ENCODE data around the gene KIF1B. TPM values are rescaled to one million over a fixed set of nuclear protein-coding genes. Genes with fewer than 3 reads are reported as not detected.
"Not testable (repeated sequence)": the region's sequence is repeated elsewhere in the genome, so short reads cannot be mapped to it uniquely, and the experiment has no call there.

Gene KIF1B
- total RNA-seq, 1 donor: 20.7 TPM

DNA sequence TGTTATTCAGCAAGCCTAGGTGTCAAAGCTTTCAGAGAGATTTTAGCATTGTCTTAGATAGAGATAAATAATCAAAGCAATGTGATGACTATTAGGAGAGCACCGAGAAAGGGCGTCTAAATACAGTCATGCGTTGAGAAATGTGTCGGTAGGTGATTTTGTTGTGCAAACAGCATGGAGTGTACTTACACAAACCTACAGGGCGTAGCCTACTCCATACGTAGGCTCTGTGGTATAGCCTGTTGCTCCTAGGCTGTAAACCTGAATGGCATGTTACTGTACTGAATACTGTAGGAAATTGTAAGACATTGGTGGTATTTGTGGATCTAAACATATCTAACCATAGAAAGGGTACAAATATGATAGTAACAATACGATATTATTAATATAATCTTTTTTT is 31.8 kb downstream of the KIF1B start:
- Histone ChIP-seq H3K4me1 (ENCODE audit: insufficient read depth, low read length) (peaks cover 12% of the 10 kb centered on the region), H3K4me3 (ENCODE audit: low read length) (no peak overlapping the region), H3K9me3 (ENCODE audit: low read depth, low read length) (no peaks in the 10 kb centered on the region), H3K27me3 (ENCODE audit: insufficient read depth, low read length) (no peaks in the 10 kb centered on the region)

DNA sequence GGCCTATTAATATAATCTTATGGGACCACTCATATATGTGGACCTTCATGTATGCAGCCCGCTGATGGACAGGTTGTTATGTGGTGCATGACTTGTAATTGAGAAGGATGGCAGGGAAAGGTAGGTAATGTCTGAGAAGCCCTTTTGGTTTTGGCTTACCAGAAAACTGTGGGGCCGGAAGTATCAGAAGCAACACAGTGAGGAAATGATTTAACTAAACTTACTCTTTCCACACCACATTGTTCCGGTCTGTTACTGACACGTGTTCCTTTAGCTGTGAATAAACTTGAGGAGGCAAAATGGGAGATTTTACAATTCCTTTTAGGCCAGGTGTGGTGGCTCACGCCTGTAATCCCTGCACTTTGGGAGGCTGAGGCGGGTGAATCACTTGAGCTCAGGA is 32.4 kb downstream of the KIF1B start:
- Histone ChIP-seq H3K9me3 (ENCODE audit: low read depth, low read length) (no peaks in the 10 kb centered on the region), H3K4me3 (ENCODE audit: low read length) (no peak overlapping the region), H3K27me3 (ENCODE audit: insufficient read depth, low read length) (no peaks in the 10 kb centered on the region), H3K4me1 (ENCODE audit: insufficient read depth, low read length) (peaks cover 12% of the 10 kb centered on the region)

DNA sequence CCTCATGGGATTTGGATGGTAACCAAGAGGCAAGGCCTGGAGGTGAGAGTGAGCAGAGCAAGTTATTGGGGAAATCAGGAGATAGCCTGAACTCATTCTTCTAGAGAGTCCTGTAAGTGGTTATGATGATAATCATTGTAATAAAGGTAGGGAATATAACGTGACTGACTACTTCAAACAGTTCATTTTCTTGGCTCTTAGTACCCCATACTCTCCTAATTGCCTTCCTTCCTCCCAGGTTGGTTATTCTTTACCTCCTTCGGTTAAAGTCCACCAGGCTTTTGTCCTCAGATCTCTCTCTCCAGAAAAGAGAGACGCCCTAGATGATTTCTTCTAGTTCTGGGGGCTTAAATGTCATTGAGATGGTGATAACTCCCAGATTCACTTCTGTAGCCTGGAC is 35.3 kb downstream of the KIF1B start:
- Histone ChIP-seq H3K4me1 (ENCODE audit: insufficient read depth, low read length) (peaks cover 12% of the 10 kb centered on the region), H3K4me3 (ENCODE audit: low read length) (no peak overlapping the region)

DNA sequence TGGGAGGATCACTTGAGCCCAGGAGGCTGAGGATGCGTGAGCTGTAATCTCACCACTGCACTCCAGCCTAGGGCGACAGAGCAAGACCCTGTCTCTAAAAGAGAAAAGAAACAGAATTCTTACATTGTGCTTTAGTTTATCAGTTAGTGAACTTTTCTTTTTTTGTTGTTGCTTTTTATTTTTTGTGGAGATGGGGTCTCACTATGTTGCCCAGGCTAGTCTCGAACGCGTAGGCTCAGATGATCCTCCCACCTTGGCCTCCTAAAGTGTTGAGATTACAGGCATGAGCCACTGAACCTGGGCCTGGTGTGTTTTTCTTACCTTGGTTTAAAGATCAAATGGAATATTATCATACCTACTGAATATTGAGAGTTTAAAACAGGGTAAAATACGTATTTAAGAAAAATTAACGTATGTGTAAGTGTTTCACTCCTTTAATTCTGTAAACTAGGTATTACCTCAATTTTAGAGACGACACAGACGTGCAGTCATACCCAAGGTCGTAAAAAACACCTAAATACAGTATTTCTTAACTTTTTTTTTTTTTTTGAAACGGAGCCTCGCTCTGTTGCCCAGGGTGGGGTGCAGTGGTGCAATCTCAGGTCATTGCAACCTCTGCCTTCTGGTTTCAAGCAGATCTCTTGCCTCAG is 39.6 kb downstream of the KIF1B start:
- peaks cover 4% of the 10 kb centered on the region for H3K4me1 ChIP-seq (ENCODE audit: insufficient read depth, low read length)
- H3K27me3 ChIP-seq (ENCODE audit: insufficient read depth, low read length): no peaks in the 10 kb centered on the region
- no peaks in the 10 kb centered on the region for H3K9me3 ChIP-seq (ENCODE audit: low read depth, low read length)
- H3K4me3 ChIP-seq (ENCODE audit: low read length): no peak overlapping the region

More for the DNA sequence above, 35.3 kb downstream of the KIF1B start:
- H3K9me3 ChIP-seq (ENCODE audit: low read depth, low read length): no peaks in the 10 kb centered on the region
- H3K27me3 ChIP-seq (ENCODE audit: insufficient read depth, low read length): no peaks in the 10 kb centered on the region

DNA sequence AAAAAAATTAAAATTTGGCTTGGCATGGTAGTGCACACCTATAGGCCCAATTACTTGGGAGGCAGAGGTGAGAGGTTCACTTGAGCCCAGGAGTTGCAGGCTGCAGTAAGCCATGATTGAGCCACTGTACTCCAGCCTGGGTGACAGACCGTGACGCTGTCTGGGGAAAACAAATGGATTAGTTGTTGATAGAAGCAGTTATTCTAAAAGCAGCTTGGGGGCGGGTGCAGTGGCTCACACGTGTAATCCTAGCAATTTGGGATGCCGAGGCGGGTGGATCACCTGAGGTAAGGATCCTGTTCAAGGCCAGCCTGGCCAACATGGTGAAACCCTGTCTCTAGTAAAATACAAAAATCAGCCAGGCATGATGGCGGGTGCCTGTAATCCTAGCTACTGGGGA is 40.3 kb downstream of the KIF1B start:
- Histone ChIP-seq H3K9me3 (ENCODE audit: low read depth, low read length) (no peaks in the 10 kb centered on the region), H3K4me1 (ENCODE audit: insufficient read depth, low read length) (peaks cover 4% of the 10 kb centered on the region), H3K27me3 (ENCODE audit: insufficient read depth, low read length) (no peaks in the 10 kb centered on the region), H3K4me3 (ENCODE audit: low read length) (no peak overlapping the region)

DNA sequence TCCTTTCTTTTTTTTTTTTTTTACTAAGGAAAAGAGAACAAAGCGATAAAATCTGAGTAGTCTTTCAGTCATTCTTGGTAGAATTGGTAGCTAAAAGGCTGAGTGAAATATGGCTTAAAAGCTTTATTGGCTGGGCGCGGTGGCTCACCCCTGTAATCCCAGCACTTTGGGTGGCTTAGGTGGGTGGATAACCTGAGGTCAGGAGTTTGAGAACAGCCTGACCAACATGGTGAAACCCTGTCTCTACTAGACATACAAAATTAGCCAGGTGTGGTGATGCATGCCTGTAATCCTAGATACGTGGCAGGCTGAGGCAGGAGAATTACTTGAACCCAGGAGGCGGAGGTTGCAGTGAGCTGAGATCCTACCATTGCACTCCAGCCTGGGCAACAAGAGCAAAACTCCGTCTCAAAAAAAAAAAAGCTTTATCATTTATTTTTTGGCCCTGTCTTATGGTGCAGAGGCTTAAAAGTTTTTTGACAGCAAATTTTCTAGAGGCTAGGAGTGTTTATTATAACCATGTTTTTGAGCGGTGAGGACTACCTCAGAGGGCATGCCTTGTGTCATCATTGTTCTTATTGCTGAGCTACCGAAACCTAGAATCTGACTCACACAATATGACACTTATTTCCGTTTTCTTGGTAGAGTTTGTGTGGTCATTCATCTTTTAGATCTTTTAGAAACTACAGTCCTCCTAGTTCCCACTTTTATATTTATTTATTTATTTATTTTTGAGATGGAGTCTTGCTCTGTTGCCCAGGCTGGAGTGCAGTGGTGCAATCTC is 41.1 kb downstream of the KIF1B start:
- not testable (repeated sequence) for H3K27me3 ChIP-seq (ENCODE audit: insufficient read depth, low read length); H3K9me3 ChIP-seq (ENCODE audit: low read depth, low read length); H3K4me1 ChIP-seq (ENCODE audit: insufficient read depth, low read length); H3K4me3 ChIP-seq (ENCODE audit: low read length)

DNA sequence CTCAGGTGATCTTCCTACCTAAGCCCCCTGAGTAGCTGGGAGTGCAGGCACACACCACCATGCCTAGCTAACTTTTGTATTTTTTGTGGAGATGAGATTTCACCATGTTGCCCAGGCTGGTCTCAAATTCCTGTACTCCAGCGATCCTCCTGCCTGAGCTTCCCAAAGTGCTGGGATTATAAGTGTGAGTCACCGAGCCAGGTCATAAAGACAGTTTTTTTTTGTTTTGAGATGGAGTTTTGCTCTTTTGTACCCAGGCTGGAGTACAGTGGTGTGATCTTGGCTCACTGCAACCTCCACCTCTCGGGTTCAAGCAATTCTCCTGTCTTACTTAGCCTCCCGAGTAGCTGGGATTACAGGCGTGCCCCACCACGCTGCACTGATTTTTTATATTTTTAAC is 42.1 kb downstream of the KIF1B start:
- no peaks in the 10 kb centered on the region for H3K9me3 ChIP-seq (ENCODE audit: low read depth, low read length)
- H3K27me3 ChIP-seq (ENCODE audit: insufficient read depth, low read length): no peaks in the 10 kb centered on the region
- H3K4me1 ChIP-seq (ENCODE audit: insufficient read depth, low read length): peaks cover 4% of the 10 kb centered on the region
- no peak overlapping the region for H3K4me3 ChIP-seq (ENCODE audit: low read length)

DNA sequence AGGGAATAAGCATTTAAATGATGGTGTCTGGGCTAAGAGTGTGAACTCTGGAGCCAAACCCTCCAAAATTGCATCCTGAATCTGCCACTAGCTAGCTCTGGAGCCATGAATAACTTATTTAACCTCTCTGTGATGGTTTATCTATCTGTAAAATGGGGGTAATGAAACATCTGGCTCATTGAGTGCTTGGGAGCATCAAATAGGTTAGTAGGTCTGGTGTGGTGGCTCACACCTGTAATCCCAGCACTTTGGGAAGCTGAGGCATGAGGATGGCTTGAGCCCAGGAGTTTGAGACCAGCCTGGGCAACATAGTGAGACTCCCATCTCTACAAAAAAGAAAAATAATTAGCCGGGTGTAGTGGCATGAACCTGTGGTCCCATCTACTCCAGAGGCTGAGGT is 42.8 kb downstream of the KIF1B start:
- H3K9me3 ChIP-seq (ENCODE audit: low read depth, low read length): no peaks in the 10 kb centered on the region
- H3K4me3 ChIP-seq (ENCODE audit: low read length): no peak overlapping the region
- H3K27me3 ChIP-seq (ENCODE audit: insufficient read depth, low read length): no peaks in the 10 kb centered on the region
- H3K4me1 ChIP-seq (ENCODE audit: insufficient read depth, low read length): peaks cover 4% of the 10 kb centered on the region

DNA sequence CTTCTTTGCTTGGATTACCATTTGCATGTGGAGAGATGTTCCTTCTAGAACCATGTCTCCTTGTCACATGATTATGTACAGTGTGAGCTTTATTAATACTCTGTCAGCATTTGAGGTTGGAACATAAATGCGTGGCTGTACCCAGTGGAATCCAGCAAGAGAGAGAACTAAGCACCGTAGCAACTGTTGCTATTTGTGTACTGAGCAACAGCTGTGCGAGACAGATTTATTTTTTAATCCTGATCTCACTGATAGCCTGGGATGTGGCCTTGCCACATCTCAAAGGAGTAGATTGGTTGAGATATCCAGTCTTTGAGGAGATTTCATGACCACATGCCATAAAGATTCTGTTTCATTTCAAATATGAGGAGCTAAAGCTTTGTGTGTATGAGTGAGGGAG is 43.4 kb downstream of the KIF1B start:
- no peak overlapping the region for H3K4me3 ChIP-seq (ENCODE audit: low read length)
- H3K4me1 ChIP-seq (ENCODE audit: insufficient read depth, low read length): peaks cover 4% of the 10 kb centered on the region
- H3K9me3 ChIP-seq (ENCODE audit: low read depth, low read length): no peaks in the 10 kb centered on the region
- no peaks in the 10 kb centered on the region for H3K27me3 ChIP-seq (ENCODE audit: insufficient read depth, low read length)

DNA sequence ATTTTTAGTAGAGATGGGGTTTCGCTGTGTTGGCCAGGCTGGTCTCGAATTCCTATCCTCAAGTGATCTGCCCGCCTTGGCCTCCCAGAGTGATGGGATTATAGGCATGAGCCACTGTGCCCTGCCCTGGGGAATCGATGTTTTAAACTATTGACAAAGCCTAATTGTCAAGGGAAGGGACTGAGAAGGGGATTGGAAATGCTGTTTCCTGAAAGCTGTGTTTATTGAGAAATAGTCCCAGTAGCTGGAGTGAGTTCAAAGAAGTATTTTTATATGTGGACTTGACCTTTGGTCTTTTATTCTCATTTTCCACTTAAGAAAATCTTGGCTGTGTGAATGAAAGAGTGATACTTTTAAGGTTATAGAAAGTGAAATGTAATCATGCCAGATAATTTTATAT is 47.5 kb downstream of the KIF1B start:
- peaks cover under 1% of the 10 kb centered on the region for H3K4me1 ChIP-seq (ENCODE audit: insufficient read depth, low read length)
- no peaks in the 10 kb centered on the region for H3K9me3 ChIP-seq (ENCODE audit: low read depth, low read length)
- H3K4me3 ChIP-seq (ENCODE audit: low read length): no peak overlapping the region
- no peaks in the 10 kb centered on the region for H3K27me3 ChIP-seq (ENCODE audit: insufficient read depth, low read length)

DNA sequence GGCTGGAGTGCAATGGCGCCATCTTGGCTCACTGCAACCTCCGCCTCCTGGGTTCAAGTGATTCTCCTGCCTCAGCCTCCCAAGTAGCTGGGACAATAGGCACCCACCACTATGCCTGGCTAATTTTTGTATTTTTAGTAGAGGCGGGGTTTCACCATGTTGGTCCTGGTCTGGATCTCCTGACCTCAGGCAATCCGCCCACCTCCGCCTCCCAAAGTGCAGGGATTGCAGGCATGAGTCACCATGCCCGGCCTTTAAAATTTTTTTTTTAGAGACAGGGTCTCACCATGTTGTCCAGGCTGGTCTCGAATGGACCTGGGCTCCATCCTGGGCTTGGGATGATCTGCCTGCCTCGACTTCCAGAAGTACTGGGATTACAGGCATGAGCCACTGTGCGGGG is 49.2 kb downstream of the KIF1B start:
- not testable (repeated sequence) for H3K4me1 ChIP-seq (ENCODE audit: insufficient read depth, low read length); H3K4me3 ChIP-seq (ENCODE audit: low read length); H3K27me3 ChIP-seq (ENCODE audit: insufficient read depth, low read length); H3K9me3 ChIP-seq (ENCODE audit: low read depth, low read length)

DNA sequence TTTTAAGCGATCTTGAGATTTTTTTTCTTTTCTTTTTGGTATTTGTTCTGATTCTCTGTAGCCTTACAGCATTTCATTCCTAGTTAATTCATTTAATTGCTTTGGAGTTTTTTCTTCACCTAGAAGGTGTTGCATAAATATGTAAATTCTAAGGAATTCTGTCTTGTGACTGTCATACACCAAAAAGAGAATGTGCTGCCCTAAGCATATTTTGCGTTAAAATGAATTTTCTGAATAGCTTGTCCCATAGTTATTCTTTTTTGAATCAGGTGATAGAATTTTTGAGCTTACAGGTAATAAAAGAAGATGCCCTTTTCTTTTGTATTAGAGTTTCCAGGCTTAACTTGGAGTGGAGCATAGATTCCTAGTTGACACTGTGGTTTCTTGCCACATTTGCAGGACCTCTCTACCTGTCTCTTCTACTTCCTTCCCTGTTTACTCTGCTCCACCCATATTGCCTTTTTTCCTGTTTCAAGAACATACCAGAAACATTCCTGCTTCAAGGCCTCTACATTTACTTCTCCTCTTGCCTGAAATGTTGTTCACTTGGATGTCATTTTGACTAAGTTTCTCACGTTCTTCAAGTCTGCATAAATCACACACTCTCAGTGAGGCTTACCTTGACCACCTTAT is 53.2 kb downstream of the KIF1B start:
- H3K9me3 ChIP-seq (ENCODE audit: low read depth, low read length): no peaks in the 10 kb centered on the region
- H3K4me1 ChIP-seq (ENCODE audit: insufficient read depth, low read length): peaks cover 3% of the 10 kb centered on the region
- no peak overlapping the region for H3K4me3 ChIP-seq (ENCODE audit: low read length)
- no peaks in the 10 kb centered on the region for H3K27me3 ChIP-seq (ENCODE audit: insufficient read depth, low read length)

DNA sequence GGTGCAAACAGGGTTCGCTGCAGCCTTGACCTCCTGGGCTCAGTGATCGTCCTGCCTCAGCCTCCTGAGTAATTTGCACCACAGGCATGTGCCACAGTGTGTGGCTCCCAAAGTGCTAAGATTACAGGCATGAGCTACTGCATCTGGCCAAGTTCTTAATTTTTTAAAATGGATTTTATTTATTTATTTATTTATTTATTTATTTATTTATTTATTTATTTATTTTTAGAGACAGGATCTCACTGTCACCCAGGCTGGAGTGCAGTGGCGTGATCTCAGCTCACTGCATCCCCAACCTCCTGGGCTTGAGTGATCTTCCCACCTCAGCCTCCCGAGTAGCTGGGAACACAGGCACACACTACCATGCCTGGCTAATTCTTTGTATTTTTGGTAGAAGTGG is 54.7 kb downstream of the KIF1B start:
- peaks cover 3% of the 10 kb centered on the region for H3K4me1 ChIP-seq (ENCODE audit: insufficient read depth, low read length)
- H3K4me3 ChIP-seq (ENCODE audit: low read length): no peak overlapping the region
- H3K27me3 ChIP-seq (ENCODE audit: insufficient read depth, low read length): no peaks in the 10 kb centered on the region

DNA sequence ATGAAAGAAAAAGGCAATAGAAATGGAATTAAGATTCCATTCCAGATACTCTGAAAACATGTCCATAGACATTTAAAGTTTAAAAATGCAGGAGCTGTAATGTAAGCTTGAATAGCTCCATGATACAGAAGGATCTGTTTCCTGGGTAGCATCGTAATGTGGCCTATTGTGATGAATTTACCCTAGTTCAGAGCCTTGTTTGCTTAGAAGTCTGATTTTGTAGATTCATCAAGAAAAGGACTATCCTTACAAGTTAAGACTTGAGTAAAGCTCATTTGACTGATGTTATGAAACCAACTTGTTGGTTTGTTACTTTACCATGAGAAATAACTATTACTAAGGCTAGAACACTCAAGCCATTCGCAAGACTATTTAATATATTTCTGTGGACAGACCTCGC is 55.5 kb downstream of the KIF1B start:
- Histone ChIP-seq H3K4me3 (ENCODE audit: low read length) (no peak overlapping the region), H3K9me3 (ENCODE audit: low read depth, low read length) (no peaks in the 10 kb centered on the region), H3K4me1 (ENCODE audit: insufficient read depth, low read length) (peaks cover 3% of the 10 kb centered on the region), H3K27me3 (ENCODE audit: insufficient read depth, low read length) (no peaks in the 10 kb centered on the region)

More for the DNA sequence above, 54.7 kb downstream of the KIF1B start:
- H3K9me3 ChIP-seq (ENCODE audit: low read depth, low read length): no peaks in the 10 kb centered on the region

DNA sequence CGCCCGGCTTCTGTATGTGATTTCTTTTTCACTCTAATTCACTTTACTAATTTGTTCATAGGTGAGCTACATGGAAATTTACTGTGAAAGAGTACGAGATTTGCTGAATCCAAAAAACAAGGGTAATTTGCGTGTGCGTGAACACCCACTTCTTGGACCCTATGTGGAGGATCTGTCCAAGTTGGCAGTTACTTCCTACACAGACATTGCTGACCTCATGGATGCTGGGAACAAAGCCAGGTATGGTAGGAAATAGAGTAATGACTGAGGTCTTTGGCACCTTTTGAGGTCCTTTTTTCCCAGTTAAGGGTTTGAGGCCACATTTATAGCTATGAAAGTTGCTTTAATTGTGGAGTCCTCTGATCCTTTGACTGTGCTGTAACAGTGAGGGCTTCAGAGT is 56.9 kb downstream of the KIF1B start:
- Histone ChIP-seq H3K4me3 (ENCODE audit: low read length) (no peak overlapping the region), H3K9me3 (ENCODE audit: low read depth, low read length) (no peaks in the 10 kb centered on the region), H3K4me1 (ENCODE audit: insufficient read depth, low read length) (peaks cover 3% of the 10 kb centered on the region), H3K27me3 (ENCODE audit: insufficient read depth, low read length) (no peaks in the 10 kb centered on the region)
